ENCODE results near the gene SH3BGR. TPM values are rescaled to one million over a fixed set of nuclear protein-coding genes. Genes with fewer than 3 reads are reported as not detected.

Gene SH3BGR
- total RNA-seq, 1 experiment from 2014 or later, result 0.82 TPM

DNA sequence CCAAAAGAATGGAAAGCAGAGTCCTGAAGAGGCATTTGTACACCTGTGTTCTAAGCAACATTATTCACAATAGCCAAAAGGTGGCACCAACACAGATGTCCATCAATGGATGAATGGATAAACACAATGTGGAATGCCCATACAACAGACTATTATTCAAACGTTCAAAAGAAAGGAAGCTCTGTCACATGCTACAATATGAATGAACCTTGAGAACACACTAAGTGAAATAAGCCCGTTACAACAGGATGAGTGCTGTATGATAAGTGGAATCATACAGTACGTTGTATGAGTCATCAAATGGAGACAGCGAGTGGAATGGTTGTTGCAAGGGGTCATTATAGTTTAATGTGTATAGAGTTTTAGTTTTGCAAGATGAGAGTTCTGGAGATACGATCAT, 80.1 kb downstream of the SH3BGR start:
- no TSS peak for BruUV-seq (replicated peaks)
- ChIA-PET CTCF (no interaction called here), POLR2A (no interaction called here)
- no peaks in the 10 kb centered on the region for H3K36me3 Mint-ChIP-seq (ENCODE audit: insufficient read depth, unreplicated experiment)
- Histone ChIP-seq H3K36me3 (ENCODE audit: control insufficient read depth, insufficient read depth, low read length) (no peaks in the 10 kb centered on the region), H3K9me3 (no peaks in the 10 kb centered on the region), H3K4me3 (ENCODE audit: low read depth, low read length) (no peak overlapping the region), H3K4me1 (no peaks in the 10 kb centered on the region), H3K27me3 (replicated peaks; ENCODE audit: control insufficient read depth, insufficient read depth, low read length) (no peaks in the 10 kb centered on the region)
- H3K4me1 Mint-ChIP-seq (ENCODE audit: low read depth, unreplicated experiment), result no peaks in the 10 kb centered on the region
- peaks cover 10% of the 10 kb centered on the region for H3K27me3 Mint-ChIP-seq (ENCODE audit: insufficient read depth, unreplicated experiment)
- H3K27ac Mint-ChIP-seq (ENCODE audit: unreplicated experiment), result no peak overlapping the region
- H3K9me3 Mint-ChIP-seq (ENCODE audit: unreplicated experiment), result no peaks in the 10 kb centered on the region
- H3K4me3 Mint-ChIP-seq (ENCODE audit: unreplicated experiment), result no peak overlapping the region
- intact Hi-C loops (cut with micrococcal nuclease; ENCODE audit: unreplicated experiment), result no loop called here
- no peak for DNase-seq
- TF ChIP-seq, protein P1, sequence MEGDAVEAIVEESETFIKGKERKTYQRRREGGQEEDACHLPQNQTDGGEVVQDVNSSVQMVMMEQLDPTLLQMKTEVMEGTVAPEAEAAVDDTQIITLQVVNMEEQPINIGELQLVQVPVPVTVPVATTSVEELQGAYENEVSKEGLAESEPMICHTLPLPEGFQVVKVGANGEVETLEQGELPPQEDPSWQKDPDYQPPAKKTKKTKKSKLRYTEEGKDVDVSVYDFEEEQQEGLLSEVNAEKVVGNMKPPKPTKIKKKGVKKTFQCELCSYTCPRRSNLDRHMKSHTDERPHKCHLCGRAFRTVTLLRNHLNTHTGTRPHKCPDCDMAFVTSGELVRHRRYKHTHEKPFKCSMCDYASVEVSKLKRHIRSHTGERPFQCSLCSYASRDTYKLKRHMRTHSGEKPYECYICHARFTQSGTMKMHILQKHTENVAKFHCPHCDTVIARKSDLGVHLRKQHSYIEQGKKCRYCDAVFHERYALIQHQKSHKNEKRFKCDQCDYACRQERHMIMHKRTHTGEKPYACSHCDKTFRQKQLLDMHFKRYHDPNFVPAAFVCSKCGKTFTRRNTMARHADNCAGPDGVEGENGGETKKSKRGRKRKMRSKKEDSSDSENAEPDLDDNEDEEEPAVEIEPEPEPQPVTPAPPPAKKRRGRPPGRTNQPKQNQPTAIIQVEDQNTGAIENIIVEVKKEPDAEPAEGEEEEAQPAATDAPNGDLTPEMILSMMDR (IDR thresholded peaks at IDR 0.05; ENCODE audit: insufficient read depth in 1 of 2, low read depth in 1 of 2, low read length in 1 of 2, severe bottlenecking in 1 of 2, unreplicated experiment in 1 of 2), result no peak

DNA sequence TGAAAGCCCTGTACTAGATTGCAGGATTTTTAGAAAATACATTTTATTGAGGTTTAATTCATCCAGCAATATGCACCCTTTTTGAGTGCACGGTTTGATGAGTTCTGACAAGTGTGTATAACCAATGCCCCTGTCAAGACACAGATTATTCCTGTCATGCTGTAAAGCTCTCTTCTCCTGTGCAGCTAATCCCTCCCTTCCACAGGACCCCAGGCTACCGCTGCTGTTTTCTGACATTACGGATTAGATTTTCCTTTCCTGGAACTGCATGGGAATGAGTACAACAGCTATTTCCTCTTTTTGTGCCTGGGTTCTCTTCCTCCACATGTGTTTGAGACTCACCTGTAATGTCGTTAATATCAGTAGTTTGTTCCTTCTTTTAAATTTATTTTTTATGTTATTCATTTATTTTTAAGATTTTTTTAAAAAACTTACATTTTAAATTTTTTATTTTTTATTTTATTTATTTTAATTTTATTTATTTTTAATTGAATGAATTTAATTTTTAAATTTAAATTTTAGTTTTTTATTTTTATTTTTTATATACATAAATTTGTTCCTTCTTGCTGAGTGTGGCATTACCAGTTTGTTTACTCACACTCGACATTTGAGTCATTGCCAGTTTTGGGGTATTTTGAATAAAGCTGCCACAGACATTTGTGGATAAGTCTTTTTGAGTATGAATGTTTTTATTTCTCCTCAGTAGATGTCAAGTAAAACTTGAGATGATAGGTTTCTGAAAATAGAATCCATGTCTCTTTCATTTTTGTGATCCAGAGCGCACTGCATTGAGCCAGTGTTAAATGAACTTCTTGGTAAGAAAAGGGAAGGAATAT, 82.0 kb downstream of the SH3BGR start:
- Mint-ChIP-seq H3K9me3 (ENCODE audit: unreplicated experiment) (no peaks in the 10 kb centered on the region), H3K4me3 (ENCODE audit: unreplicated experiment) (no peak overlapping the region), H3K27me3 (ENCODE audit: insufficient read depth, unreplicated experiment) (peaks cover 2% of the 10 kb centered on the region), H3K27ac (ENCODE audit: unreplicated experiment) (no peak overlapping the region), H3K36me3 (ENCODE audit: insufficient read depth, unreplicated experiment) (no peaks in the 10 kb centered on the region), H3K4me1 (ENCODE audit: low read depth, unreplicated experiment) (no peaks in the 10 kb centered on the region)
- BruUV-seq (replicated peaks), result no TSS peak
- CTCF ChIA-PET, result no interaction called here
- Histone ChIP-seq H3K9me3 (no peaks in the 10 kb centered on the region), H3K4me1 (no peaks in the 10 kb centered on the region), H3K36me3 (ENCODE audit: control insufficient read depth, insufficient read depth, low read length) (no peaks in the 10 kb centered on the region), H3K4me3 (ENCODE audit: low read depth, low read length) (no peak overlapping the region), H3K27me3 (replicated peaks; ENCODE audit: control insufficient read depth, insufficient read depth, low read length) (no peaks in the 10 kb centered on the region)
- POLR2A ChIA-PET, result no interaction called here
- no peak for DNase-seq
- TF ChIP-seq, protein P1 (IDR thresholded peaks at IDR 0.05; ENCODE audit: insufficient read depth in 1 of 2, low read depth in 1 of 2, low read length in 1 of 2, severe bottlenecking in 1 of 2, unreplicated experiment in 1 of 2), result no peak
- intact Hi-C loops (cut with micrococcal nuclease; ENCODE audit: unreplicated experiment), result no loop called here

DNA sequence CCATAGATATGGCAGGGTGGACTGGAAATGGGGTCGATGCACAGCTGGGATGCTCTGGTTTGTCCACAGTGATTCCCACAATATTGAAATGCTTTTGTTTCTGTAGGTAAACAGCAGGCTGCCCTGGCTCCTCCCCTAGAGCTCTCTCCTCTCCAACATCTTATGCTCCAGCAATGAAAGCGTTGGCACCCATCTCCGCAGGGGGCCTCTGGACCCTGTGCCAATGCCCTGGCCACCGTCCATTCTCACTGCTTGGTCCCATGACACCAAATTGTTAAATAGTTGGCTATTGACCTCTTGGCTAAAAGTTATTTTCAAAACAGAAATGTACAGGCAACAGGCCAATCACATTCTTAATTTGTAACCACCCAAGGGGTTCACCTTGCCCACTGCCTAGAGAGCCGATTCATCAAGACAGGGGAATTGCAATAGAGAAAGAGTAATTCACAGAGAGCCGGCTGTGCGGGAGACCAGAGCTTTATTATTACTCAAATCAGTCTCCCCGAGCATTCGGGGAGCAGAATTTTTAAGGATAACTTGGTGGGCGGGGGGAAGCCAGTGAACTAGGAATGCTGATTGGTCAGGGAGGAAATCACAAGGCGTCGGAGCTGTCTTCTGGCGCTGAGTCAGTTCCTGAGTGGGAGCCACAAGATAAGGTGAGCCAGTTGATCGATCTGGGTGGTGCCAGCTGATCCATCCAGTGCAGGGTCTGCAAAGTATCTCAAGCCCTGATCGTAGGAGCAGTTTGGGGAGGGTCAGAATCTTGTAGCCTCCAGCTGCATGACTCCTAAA, 84.1 kb downstream of the SH3BGR start:
- H3K4me1 Mint-ChIP-seq (ENCODE audit: low read depth, unreplicated experiment), result no peaks in the 10 kb centered on the region

More for the DNA sequence above, 84.1 kb downstream of the SH3BGR start:
- ChIA-PET POLR2A (no interaction called here), CTCF (no interaction called here)
- H3K36me3 Mint-ChIP-seq (ENCODE audit: insufficient read depth, unreplicated experiment), result no peaks in the 10 kb centered on the region
- BruUV-seq (replicated peaks), result no TSS peak
- intact Hi-C loops (cut with micrococcal nuclease; ENCODE audit: unreplicated experiment), result no loop called here
- no peak overlapping the region for H3K27ac Mint-ChIP-seq (ENCODE audit: unreplicated experiment)
- no peaks in the 10 kb centered on the region for H3K4me1 ChIP-seq
- H3K9me3 ChIP-seq, result no peaks in the 10 kb centered on the region
- H3K9me3 Mint-ChIP-seq (ENCODE audit: unreplicated experiment), result peaks cover 11% of the 10 kb centered on the region
- no peak for DNase-seq
- H3K27me3 ChIP-seq (replicated peaks; ENCODE audit: control insufficient read depth, insufficient read depth, low read length), result no peaks in the 10 kb centered on the region
- H3K36me3 ChIP-seq (ENCODE audit: control insufficient read depth, insufficient read depth, low read length), result no peaks in the 10 kb centered on the region
- no peak overlapping the region for H3K4me3 ChIP-seq (ENCODE audit: low read depth, low read length)
- TF ChIP-seq, protein P1 (IDR thresholded peaks at IDR 0.05; ENCODE audit: insufficient read depth in 1 of 2, low read depth in 1 of 2, low read length in 1 of 2, severe bottlenecking in 1 of 2, unreplicated experiment in 1 of 2), result no peak
- peaks cover 2% of the 10 kb centered on the region for H3K27me3 Mint-ChIP-seq (ENCODE audit: insufficient read depth, unreplicated experiment)
- H3K4me3 Mint-ChIP-seq (ENCODE audit: unreplicated experiment), result no peak overlapping the region

All from Caco-2 (cell line).